ENCODE results near the gene MAPT. TPM values are rescaled to one million over a fixed set of nuclear protein-coding genes. Genes with fewer than 3 reads are reported as not detected.

The MAPT gene
- total RNA-seq, 1 donor from 2014 or later, result 0.28 TPM

GRCh38 chr17:45867702-45868101 is 26.7 kb upstream of the MAPT start:
- DNase-seq (ENCODE audit: low spot score), result no peak
- no peak overlapping the region for H3K4me3 Mint-ChIP-seq (ENCODE audit: unreplicated experiment)
- H3K27ac Mint-ChIP-seq (ENCODE audit: unreplicated experiment), result no peak overlapping the region
- no peaks in the 10 kb centered on the region for H3K36me3 Mint-ChIP-seq (ENCODE audit: low read depth, unreplicated experiment)
- TF ChIP-seq CTCF (IDR thresholded peaks at IDR 0.05; ENCODE audit: unreplicated experiment), result no peak
- H3K9me3 Mint-ChIP-seq (ENCODE audit: unreplicated experiment), result no peaks in the 10 kb centered on the region
- H3K27me3 Mint-ChIP-seq (ENCODE audit: unreplicated experiment), result peaks cover 2% of the 10 kb centered on the region
- H3K4me1 Mint-ChIP-seq (ENCODE audit: unreplicated experiment), result peaks cover 21% of the 10 kb centered on the region

- no peak overlapping the region for H3K4me3 Mint-ChIP-seq (ENCODE audit: unreplicated experiment)
These were observed 26.1 kb upstream of the MAPT start for GRCh38 chr17:45868276-45868675.

GRCh38 chr17:45869676-45870341 is 24.5 kb upstream of the MAPT start:
- no peak for DNase-seq (ENCODE audit: low spot score)
- H3K9me3 Mint-ChIP-seq (ENCODE audit: unreplicated experiment), result no peaks in the 10 kb centered on the region
- no peak overlapping the region for H3K27ac Mint-ChIP-seq (ENCODE audit: unreplicated experiment)
- no peak for TF ChIP-seq CTCF (IDR thresholded peaks at IDR 0.05; ENCODE audit: unreplicated experiment)
- H3K4me3 Mint-ChIP-seq (ENCODE audit: unreplicated experiment), result no peak overlapping the region
- no peaks in the 10 kb centered on the region for H3K36me3 Mint-ChIP-seq (ENCODE audit: low read depth, unreplicated experiment)
- peaks cover 11% of the 10 kb centered on the region for H3K4me1 Mint-ChIP-seq (ENCODE audit: unreplicated experiment)
- peaks cover 2% of the 10 kb centered on the region for H3K27me3 Mint-ChIP-seq (ENCODE audit: unreplicated experiment)

More at GRCh38 chr17:45868276-45868675, 26.1 kb upstream of the MAPT start:
- no peak overlapping the region for H3K27ac Mint-ChIP-seq (ENCODE audit: unreplicated experiment)
- no peak for TF ChIP-seq CTCF (IDR thresholded peaks at IDR 0.05; ENCODE audit: unreplicated experiment)
- no peaks in the 10 kb centered on the region for H3K9me3 Mint-ChIP-seq (ENCODE audit: unreplicated experiment)
- H3K36me3 Mint-ChIP-seq (ENCODE audit: low read depth, unreplicated experiment), result no peaks in the 10 kb centered on the region
- H3K4me1 Mint-ChIP-seq (ENCODE audit: unreplicated experiment), result peaks cover 21% of the 10 kb centered on the region
- H3K27me3 Mint-ChIP-seq (ENCODE audit: unreplicated experiment), result peaks cover 2% of the 10 kb centered on the region
- DNase-seq (ENCODE audit: low spot score), result no peak

GRCh38 chr17:45870342-45870974 is 23.9 kb upstream of the MAPT start:
- H3K27ac Mint-ChIP-seq (ENCODE audit: unreplicated experiment), result no peak overlapping the region
- no peaks in the 10 kb centered on the region for H3K36me3 Mint-ChIP-seq (ENCODE audit: low read depth, unreplicated experiment)
- DNase-seq (ENCODE audit: low spot score), result no peak
- peaks cover 9% of the 10 kb centered on the region for H3K4me1 Mint-ChIP-seq (ENCODE audit: unreplicated experiment)
- TF ChIP-seq CTCF (IDR thresholded peaks at IDR 0.05; ENCODE audit: unreplicated experiment), result no peak
- no peak overlapping the region for H3K4me3 Mint-ChIP-seq (ENCODE audit: unreplicated experiment)
- no peaks in the 10 kb centered on the region for H3K9me3 Mint-ChIP-seq (ENCODE audit: unreplicated experiment)
- peaks cover 2% of the 10 kb centered on the region for H3K27me3 Mint-ChIP-seq (ENCODE audit: unreplicated experiment)

- no peak for TF ChIP-seq CTCF (IDR thresholded peaks at IDR 0.05; ENCODE audit: unreplicated experiment)
- Mint-ChIP-seq H3K4me1 (ENCODE audit: unreplicated experiment) (peaks cover 9% of the 10 kb centered on the region), H3K27ac (ENCODE audit: unreplicated experiment) (no peak overlapping the region), H3K36me3 (ENCODE audit: low read depth, unreplicated experiment) (no peaks in the 10 kb centered on the region), H3K9me3 (ENCODE audit: unreplicated experiment) (no peaks in the 10 kb centered on the region), H3K4me3 (ENCODE audit: unreplicated experiment) (no peak overlapping the region), H3K27me3 (ENCODE audit: unreplicated experiment) (peaks cover 2% of the 10 kb centered on the region)
- no peak for DNase-seq (ENCODE audit: low spot score)
These were observed 22.6 kb upstream of the MAPT start for GRCh38 chr17:45871718-45872117.
